ENCODE measurements around the gene CYBB. TPM values are rescaled to one million over a fixed set of nuclear protein-coding genes. Genes with fewer than 3 reads are reported as not detected.

Gene CYBB
- total and polyA plus RNA-seq, 2 experiments from 2014 or later, result 0.06 TPM; not detected in 1

DNA sequence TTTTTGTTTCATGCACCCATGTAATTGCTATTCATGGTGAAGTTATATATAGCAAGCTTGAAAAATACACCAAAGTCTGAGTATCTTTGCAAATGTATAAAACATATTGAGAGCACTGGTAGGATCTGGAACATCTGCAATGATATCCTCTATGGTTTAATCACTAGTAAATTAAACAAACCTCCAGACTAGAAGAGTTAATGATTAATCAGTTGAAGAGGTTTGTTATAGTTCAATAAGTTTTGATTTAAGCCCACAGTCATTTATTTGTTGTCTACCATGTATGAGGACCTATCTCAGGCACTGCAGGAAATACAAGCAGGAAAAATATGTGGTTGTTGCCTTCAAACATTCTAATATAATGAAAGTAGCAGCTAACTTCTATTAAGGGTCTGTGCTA, 16.5 kb downstream of the CYBB start:
- Histone ChIP-seq H3K79me2 (replicated peaks; ENCODE audit: insufficient read depth) (no peaks in the 10 kb centered on the region), H3K9me2 (ENCODE audit: insufficient read depth) (no peaks in the 10 kb centered on the region), H3K4me2 (no peak overlapping the region), H3F3A (replicated peaks; ENCODE audit: low read depth) (no peaks in the 10 kb centered on the region), H4K20me1 (replicated peaks; ENCODE audit: insufficient read depth) (no peaks in the 10 kb centered on the region), H3K27ac (ENCODE audit: low read depth) (no peak overlapping the region), H3K4me3 (no peak overlapping the region), H3K36me3 (ENCODE audit: insufficient read depth) (no peaks in the 10 kb centered on the region), H3K4me1 (ENCODE audit: insufficient read depth) (no peaks in the 10 kb centered on the region), H3K27me3 (ENCODE audit: insufficient read depth) (no peaks in the 10 kb centered on the region), H2AFZ (no peak overlapping the region)
- no peaks in the 10 kb centered on the region for H3K4me1 Mint-ChIP-seq
- ATAC-seq (no peak), DNase-seq (ENCODE audit: low spot score) (no peak)
- no peaks in the 10 kb centered on the region for H3K27me3 Mint-ChIP-seq (ENCODE audit: insufficient read depth, low read depth, poor library complexity)
- no peak overlapping the region for H3K4me3 Mint-ChIP-seq
- TF ChIP-seq, protein P1, sequence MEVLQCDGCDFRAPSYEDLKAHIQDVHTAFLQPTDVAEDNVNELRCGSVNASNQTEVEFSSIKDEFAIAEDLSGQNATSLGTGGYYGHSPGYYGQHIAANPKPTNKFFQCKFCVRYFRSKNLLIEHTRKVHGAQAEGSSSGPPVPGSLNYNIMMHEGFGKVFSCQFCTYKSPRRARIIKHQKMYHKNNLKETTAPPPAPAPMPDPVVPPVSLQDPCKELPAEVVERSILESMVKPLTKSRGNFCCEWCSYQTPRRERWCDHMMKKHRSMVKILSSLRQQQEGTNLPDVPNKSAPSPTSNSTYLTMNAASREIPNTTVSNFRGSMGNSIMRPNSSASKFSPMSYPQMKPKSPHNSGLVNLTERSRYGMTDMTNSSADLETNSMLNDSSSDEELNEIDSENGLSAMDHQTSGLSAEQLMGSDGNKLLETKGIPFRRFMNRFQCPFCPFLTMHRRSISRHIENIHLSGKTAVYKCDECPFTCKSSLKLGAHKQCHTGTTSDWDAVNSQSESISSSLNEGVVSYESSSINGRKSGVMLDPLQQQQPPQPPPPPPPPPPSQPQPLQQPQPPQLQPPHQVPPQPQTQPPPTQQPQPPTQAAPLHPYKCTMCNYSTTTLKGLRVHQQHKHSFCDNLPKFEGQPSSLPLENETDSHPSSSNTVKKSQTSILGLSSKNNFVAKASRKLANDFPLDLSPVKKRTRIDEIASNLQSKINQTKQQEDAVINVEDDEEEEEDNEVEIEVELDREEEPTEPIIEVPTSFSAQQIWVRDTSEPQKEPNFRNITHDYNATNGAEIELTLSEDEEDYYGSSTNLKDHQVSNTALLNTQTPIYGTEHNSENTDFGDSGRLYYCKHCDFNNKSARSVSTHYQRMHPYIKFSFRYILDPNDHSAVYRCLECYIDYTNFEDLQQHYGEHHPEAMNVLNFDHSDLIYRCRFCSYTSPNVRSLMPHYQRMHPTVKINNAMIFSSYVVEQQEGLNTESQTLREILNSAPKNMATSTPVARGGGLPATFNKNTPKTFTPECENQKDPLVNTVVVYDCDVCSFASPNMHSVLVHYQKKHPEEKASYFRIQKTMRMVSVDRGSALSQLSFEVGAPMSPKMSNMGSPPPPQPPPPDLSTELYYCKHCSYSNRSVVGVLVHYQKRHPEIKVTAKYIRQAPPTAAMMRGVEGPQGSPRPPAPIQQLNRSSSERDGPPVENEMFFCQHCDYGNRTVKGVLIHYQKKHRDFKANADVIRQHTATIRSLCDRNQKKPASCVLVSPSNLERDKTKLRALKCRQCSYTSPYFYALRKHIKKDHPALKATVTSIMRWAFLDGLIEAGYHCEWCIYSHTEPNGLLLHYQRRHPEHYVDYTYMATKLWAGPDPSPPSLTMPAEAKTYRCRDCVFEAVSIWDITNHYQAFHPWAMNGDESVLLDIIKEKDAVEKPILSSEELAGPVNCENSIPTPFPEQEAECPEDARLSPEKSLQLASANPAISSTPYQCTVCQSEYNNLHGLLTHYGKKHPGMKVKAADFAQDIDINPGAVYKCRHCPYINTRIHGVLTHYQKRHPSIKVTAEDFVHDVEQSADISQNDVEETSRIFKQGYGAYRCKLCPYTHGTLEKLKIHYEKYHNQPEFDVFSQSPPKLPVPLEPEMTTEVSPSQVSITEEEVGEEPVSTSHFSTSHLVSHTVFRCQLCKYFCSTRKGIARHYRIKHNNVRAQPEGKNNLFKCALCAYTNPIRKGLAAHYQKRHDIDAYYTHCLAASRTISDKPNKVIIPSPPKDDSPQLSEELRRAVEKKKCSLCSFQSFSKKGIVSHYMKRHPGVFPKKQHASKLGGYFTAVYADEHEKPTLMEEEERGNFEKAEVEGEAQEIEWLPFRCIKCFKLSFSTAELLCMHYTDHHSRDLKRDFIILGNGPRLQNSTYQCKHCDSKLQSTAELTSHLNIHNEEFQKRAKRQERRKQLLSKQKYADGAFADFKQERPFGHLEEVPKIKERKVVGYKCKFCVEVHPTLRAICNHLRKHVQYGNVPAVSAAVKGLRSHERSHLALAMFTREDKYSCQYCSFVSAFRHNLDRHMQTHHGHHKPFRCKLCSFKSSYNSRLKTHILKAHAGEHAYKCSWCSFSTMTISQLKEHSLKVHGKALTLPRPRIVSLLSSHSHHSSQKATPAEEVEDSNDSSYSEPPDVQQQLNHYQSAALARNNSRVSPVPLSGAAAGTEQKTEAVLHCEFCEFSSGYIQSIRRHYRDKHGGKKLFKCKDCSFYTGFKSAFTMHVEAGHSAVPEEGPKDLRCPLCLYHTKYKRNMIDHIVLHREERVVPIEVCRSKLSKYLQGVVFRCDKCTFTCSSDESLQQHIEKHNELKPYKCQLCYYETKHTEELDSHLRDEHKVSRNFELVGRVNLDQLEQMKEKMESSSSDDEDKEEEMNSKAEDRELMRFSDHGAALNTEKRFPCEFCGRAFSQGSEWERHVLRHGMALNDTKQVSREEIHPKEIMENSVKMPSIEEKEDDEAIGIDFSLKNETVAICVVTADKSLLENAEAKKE (CRISPR knock-in tag; IDR thresholded peaks at IDR 0.05), result no peak
- TF ChIP-seq EZH2 (IDR thresholded peaks at IDR 0.05; ENCODE audit: low read depth, unreplicated experiment) (no peak), NANOG (IDR thresholded peaks at IDR 0.05; ENCODE audit: borderline replicate concordance) (no peak), JUNB (IDR thresholded peaks at IDR 0.05; ENCODE audit: unreplicated experiment) (no peak), CTCF (conservative IDR thresholded peaks at IDR 0.05; ENCODE audit: low read depth in 2 of 2) (no peak), CREB1 (CRISPR knock-in tag; IDR thresholded peaks at IDR 0.05; ENCODE audit: low read depth) (no peak), ZNF114 (CRISPR knock-in tag; IDR thresholded peaks at IDR 0.05) (no peak), POLR2AphosphoS5 (IDR thresholded peaks at IDR 0.05; ENCODE audit: low read depth) (no peak), EZH2phosphoT487 (IDR thresholded peaks at IDR 0.05; ENCODE audit: unreplicated experiment) (no peak), ZNF331 (CRISPR knock-in tag; IDR thresholded peaks at IDR 0.05; ENCODE audit: low read depth) (no peak), STAT1 (IDR thresholded peaks at IDR 0.05; ENCODE audit: unreplicated experiment) (no peak)
- TF ChIP-seq, protein P2, sequence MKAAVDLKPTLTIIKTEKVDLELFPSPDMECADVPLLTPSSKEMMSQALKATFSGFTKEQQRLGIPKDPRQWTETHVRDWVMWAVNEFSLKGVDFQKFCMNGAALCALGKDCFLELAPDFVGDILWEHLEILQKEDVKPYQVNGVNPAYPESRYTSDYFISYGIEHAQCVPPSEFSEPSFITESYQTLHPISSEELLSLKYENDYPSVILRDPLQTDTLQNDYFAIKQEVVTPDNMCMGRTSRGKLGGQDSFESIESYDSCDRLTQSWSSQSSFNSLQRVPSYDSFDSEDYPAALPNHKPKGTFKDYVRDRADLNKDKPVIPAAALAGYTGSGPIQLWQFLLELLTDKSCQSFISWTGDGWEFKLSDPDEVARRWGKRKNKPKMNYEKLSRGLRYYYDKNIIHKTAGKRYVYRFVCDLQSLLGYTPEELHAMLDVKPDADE (IDR thresholded peaks at IDR 0.05), result no peak
- TF ChIP-seq, protein P3, sequence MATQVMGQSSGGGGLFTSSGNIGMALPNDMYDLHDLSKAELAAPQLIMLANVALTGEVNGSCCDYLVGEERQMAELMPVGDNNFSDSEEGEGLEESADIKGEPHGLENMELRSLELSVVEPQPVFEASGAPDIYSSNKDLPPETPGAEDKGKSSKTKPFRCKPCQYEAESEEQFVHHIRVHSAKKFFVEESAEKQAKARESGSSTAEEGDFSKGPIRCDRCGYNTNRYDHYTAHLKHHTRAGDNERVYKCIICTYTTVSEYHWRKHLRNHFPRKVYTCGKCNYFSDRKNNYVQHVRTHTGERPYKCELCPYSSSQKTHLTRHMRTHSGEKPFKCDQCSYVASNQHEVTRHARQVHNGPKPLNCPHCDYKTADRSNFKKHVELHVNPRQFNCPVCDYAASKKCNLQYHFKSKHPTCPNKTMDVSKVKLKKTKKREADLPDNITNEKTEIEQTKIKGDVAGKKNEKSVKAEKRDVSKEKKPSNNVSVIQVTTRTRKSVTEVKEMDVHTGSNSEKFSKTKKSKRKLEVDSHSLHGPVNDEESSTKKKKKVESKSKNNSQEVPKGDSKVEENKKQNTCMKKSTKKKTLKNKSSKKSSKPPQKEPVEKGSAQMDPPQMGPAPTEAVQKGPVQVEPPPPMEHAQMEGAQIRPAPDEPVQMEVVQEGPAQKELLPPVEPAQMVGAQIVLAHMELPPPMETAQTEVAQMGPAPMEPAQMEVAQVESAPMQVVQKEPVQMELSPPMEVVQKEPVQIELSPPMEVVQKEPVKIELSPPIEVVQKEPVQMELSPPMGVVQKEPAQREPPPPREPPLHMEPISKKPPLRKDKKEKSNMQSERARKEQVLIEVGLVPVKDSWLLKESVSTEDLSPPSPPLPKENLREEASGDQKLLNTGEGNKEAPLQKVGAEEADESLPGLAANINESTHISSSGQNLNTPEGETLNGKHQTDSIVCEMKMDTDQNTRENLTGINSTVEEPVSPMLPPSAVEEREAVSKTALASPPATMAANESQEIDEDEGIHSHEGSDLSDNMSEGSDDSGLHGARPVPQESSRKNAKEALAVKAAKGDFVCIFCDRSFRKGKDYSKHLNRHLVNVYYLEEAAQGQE (IDR thresholded peaks at IDR 0.05; ENCODE audit: unreplicated experiment), result no peak
- H3K36me3 Mint-ChIP-seq (ENCODE audit: low read depth), result no peaks in the 10 kb centered on the region
- H3K27ac Mint-ChIP-seq, result no peak overlapping the region
- no peaks in the 10 kb centered on the region for H3K9me3 Mint-ChIP-seq
